Measurements from ENCODE around the gene NDUFAF4. TPM values are rescaled to one million over a fixed set of nuclear protein-coding genes. Genes with fewer than 3 reads are reported as not detected.

The NDUFAF4 gene
- total and polyA plus RNA-seq, 4 donors, result 13.4 to 32.0 (median 21.1) TPM

- H3K4me3 ChIP-seq (ENCODE audit: low read length in 2 of 2), result no peak overlapping the region
- H3K27me3 ChIP-seq (ENCODE audit: control insufficient read depth in 1 of 2, insufficient read depth in 2 of 2, low read length in 1 of 2), result no peaks in the 10 kb centered on the region
- no peak for DNase-seq
- intact Hi-C loops (cut with DNase I), result no loop called here
- H3K4me1 ChIP-seq (ENCODE audit: control insufficient read depth in 1 of 2, insufficient read depth in 2 of 2, low read length in 2 of 2), result no peaks in the 10 kb centered on the region
- ATAC-seq (ENCODE audit: low FRiP score), result no peak
- H3K36me3 ChIP-seq (ENCODE audit: control insufficient read depth in 1 of 2, insufficient read depth in 2 of 2, low read length in 1 of 2), result no peaks in the 10 kb centered on the region
- WGBS, 2 donors, result 73 to 75% methylated on average over 3 of the region's 3 CpGs
- H3K27ac ChIP-seq (ENCODE audit: low read depth in 1 of 2, low read length in 2 of 2), result no peak overlapping the region
- no peaks in the 10 kb centered on the region for H3K9me3 ChIP-seq (ENCODE audit: control insufficient read depth, low read length)
These were observed 13.5 kb upstream of the NDUFAF4 start for GRCh38 chr6:96911171-96911570.

- ATAC-seq (ENCODE audit: low FRiP score) (no peak), DNase-seq (no peak)
- H3K4me3 ChIP-seq (ENCODE audit: low read length in 2 of 2), result no peak overlapping the region
- H3K27ac ChIP-seq (ENCODE audit: low read depth in 1 of 2, low read length in 2 of 2), result no peak overlapping the region
- no peaks in the 10 kb centered on the region for H3K36me3 ChIP-seq (ENCODE audit: control insufficient read depth in 1 of 2, insufficient read depth in 2 of 2, low read length in 1 of 2)
- 80 to 96% methylated on average over 2 of the region's 2 CpGs for WGBS, 2 donors
- no peaks in the 10 kb centered on the region for H3K9me3 ChIP-seq (ENCODE audit: control insufficient read depth, low read length)
- no peaks in the 10 kb centered on the region for H3K4me1 ChIP-seq (ENCODE audit: control insufficient read depth in 1 of 2, insufficient read depth in 2 of 2, low read length in 2 of 2)
- intact Hi-C loops (cut with DNase I), result no loop called here
- no peaks in the 10 kb centered on the region for H3K27me3 ChIP-seq (ENCODE audit: control insufficient read depth in 1 of 2, insufficient read depth in 2 of 2, low read length in 1 of 2)
These were observed 12.1 kb upstream of the NDUFAF4 start for GRCh38 chr6:96909811-96910210.

GRCh38 chr6:96907498-96907897 is 9.8 kb upstream of the NDUFAF4 start:
- ATAC-seq (ENCODE audit: low FRiP score) (no peak), DNase-seq (no peak)
- intact Hi-C loops (cut with DNase I), result no loop called here
- no peak overlapping the region for H3K27ac ChIP-seq (ENCODE audit: low read depth in 1 of 2, low read length in 2 of 2)
- WGBS, 2 donors, result 73 to 81% methylated on average over 2 of the region's 2 CpGs
- no peaks in the 10 kb centered on the region for H3K27me3 ChIP-seq (ENCODE audit: control insufficient read depth in 1 of 2, insufficient read depth in 2 of 2, low read length in 1 of 2)
- H3K4me1 ChIP-seq (ENCODE audit: control insufficient read depth in 1 of 2, insufficient read depth in 2 of 2, low read length in 2 of 2), result no peaks in the 10 kb centered on the region
- no peaks in the 10 kb centered on the region for H3K36me3 ChIP-seq (ENCODE audit: control insufficient read depth in 1 of 2, insufficient read depth in 2 of 2, low read length in 1 of 2)
- no peaks in the 10 kb centered on the region for H3K9me3 ChIP-seq (ENCODE audit: control insufficient read depth, low read length)
- no peak overlapping the region for H3K4me3 ChIP-seq (ENCODE audit: low read length in 2 of 2)

- peaks cover 0 to under 1% of the 10 kb centered on the region in 2 donors for H3K36me3 ChIP-seq (ENCODE audit: control insufficient read depth in 1 of 2, insufficient read depth in 2 of 2, low read length in 1 of 2)
- DNase-seq (no peak), ATAC-seq (ENCODE audit: low FRiP score) (no peak)
- H3K27ac ChIP-seq (ENCODE audit: low read depth in 1 of 2, low read length in 2 of 2), result no peak overlapping the region
- H3K9me3 ChIP-seq (ENCODE audit: control insufficient read depth, low read length), result no peaks in the 10 kb centered on the region
- intact Hi-C loops (cut with DNase I), result no loop called here
- 90% methylated on average over 2 of the region's 2 CpGs for WGBS, 2 donors
- H3K4me1 ChIP-seq (ENCODE audit: control insufficient read depth in 1 of 2, insufficient read depth in 2 of 2, low read length in 2 of 2), result no peaks in the 10 kb centered on the region
- no peak overlapping the region for H3K4me3 ChIP-seq (ENCODE audit: low read length in 2 of 2)
- no peaks in the 10 kb centered on the region for H3K27me3 ChIP-seq (ENCODE audit: control insufficient read depth in 1 of 2, insufficient read depth in 2 of 2, low read length in 1 of 2)
These were observed 3.2 kb upstream of the NDUFAF4 start for GRCh38 chr6:96900873-96901272.

GRCh38 chr6:96899451-96899998 is 1.8 kb upstream of the NDUFAF4 start:
- no peak for ATAC-seq (ENCODE audit: low FRiP score)
- 84 to 89% methylated on average over 2 of the region's 2 CpGs for WGBS, 2 donors
- Histone ChIP-seq H3K4me1 (ENCODE audit: control insufficient read depth in 1 of 2, insufficient read depth in 2 of 2, low read length in 2 of 2) (no peaks in the 10 kb centered on the region), H3K4me3 (ENCODE audit: low read length in 2 of 2) (no peak overlapping the region), H3K27me3 (ENCODE audit: control insufficient read depth in 1 of 2, insufficient read depth in 2 of 2, low read length in 1 of 2) (no peaks in the 10 kb centered on the region), H3K9me3 (ENCODE audit: control insufficient read depth, low read length) (no peaks in the 10 kb centered on the region), H3K27ac (ENCODE audit: low read depth in 1 of 2, low read length in 2 of 2) (peak overlapping the region in 1 of 2 donors; percentile 28), H3K36me3 (ENCODE audit: control insufficient read depth in 1 of 2, insufficient read depth in 2 of 2, low read length in 1 of 2) (peaks cover 0 to 1% of the 10 kb centered on the region in 2 donors)
- DNase-seq, result no peak
- intact Hi-C loops (cut with DNase I), result loop anchor here (2.0 to 5.0 kb wide), 6 partner anchors 62 to 383 kb away; partner anchors contain the start of genes GPR63 (in 1 of the 2), MMS22L (in 1 of the 2) and UFL1 (in 1 of the 2)

- peak; percentile 59 for ATAC-seq (ENCODE audit: low FRiP score)
- H3K4me1 ChIP-seq (ENCODE audit: control insufficient read depth in 1 of 2, insufficient read depth in 2 of 2, low read length in 2 of 2), result no peaks in the 10 kb centered on the region
- no peaks in the 10 kb centered on the region for H3K9me3 ChIP-seq (ENCODE audit: control insufficient read depth, low read length)
- no peaks in the 10 kb centered on the region for H3K27me3 ChIP-seq (ENCODE audit: control insufficient read depth in 1 of 2, insufficient read depth in 2 of 2, low read length in 1 of 2)
- no peak overlapping the region for H3K27ac ChIP-seq (ENCODE audit: low read depth in 1 of 2, low read length in 2 of 2)
- 9 to 10% methylated on average over 3 of the region's 3 CpGs for WGBS, 2 donors
- H3K4me3 ChIP-seq (ENCODE audit: low read length in 2 of 2), result no peak overlapping the region
- intact Hi-C loops (cut with DNase I), result loop anchor here (2.0 to 5.0 kb wide), 6 partner anchors 62 to 383 kb away; partner anchors contain the start of genes GPR63 (in 1 of the 2), MMS22L (in 1 of the 2) and UFL1 (in 1 of the 2)
- DNase-seq, result no peak
- H3K36me3 ChIP-seq (ENCODE audit: control insufficient read depth in 1 of 2, insufficient read depth in 2 of 2, low read length in 1 of 2), result peaks cover 0 to 4% of the 10 kb centered on the region in 2 donors
These were observed 1.3 kb upstream of the NDUFAF4 start for GRCh38 chr6:96899019-96899418.

- Histone ChIP-seq H3K27me3 (ENCODE audit: control insufficient read depth in 1 of 2, insufficient read depth in 2 of 2, low read length in 1 of 2) (no peaks in the 10 kb centered on the region), H3K4me3 (ENCODE audit: low read length in 2 of 2) (peak overlapping the region; percentile 75 to 88), H3K36me3 (ENCODE audit: control insufficient read depth in 1 of 2, insufficient read depth in 2 of 2, low read length in 1 of 2) (peaks cover 0 to 4% of the 10 kb centered on the region in 2 donors), H3K9me3 (ENCODE audit: control insufficient read depth, low read length) (no peaks in the 10 kb centered on the region), H3K27ac (ENCODE audit: low read depth in 1 of 2, low read length in 2 of 2) (peak overlapping the region; percentile 89 to 90), H3K4me1 (ENCODE audit: control insufficient read depth in 1 of 2, insufficient read depth in 2 of 2, low read length in 2 of 2) (no peaks in the 10 kb centered on the region)
- DNase-seq (no peak), ATAC-seq (ENCODE audit: low FRiP score) (peak; percentile 49)
- 0 to 1% methylated on average over 10 of the region's 10 CpGs for WGBS, 2 donors
- intact Hi-C loops (cut with DNase I), result loop anchor here (2.0 to 5.0 kb wide), 6 partner anchors 61 to 384 kb away; partner anchors contain the start of genes GPR63 (in 1 of the 2), MMS22L (in 1 of the 2) and UFL1 (in 1 of the 2)
These were observed 655 bp upstream of the NDUFAF4 start for GRCh38 chr6:96898241-96898851.

DNA sequence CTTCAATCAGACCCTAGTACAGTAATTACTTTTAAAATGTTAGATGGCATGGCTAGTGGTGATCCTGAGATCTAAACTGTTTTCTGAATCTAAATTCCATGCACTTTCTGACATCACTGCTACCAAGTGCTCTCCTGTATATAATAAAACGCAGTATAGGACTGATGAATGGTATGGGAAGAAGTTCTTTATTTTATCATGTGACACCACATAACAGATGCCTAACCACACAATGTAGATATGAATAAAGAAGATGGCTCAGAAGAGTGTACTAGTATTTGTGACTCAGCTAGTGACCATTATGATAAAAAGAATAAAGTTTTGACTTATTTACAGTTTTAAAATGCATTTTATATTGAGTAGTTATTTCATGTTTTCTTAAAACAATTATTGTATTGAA is 8.5 kb downstream of the NDUFAF4 start:
- 0 to 45% methylated on average over 1 of the region's 1 CpG for WGBS, 2 donors

DNA sequence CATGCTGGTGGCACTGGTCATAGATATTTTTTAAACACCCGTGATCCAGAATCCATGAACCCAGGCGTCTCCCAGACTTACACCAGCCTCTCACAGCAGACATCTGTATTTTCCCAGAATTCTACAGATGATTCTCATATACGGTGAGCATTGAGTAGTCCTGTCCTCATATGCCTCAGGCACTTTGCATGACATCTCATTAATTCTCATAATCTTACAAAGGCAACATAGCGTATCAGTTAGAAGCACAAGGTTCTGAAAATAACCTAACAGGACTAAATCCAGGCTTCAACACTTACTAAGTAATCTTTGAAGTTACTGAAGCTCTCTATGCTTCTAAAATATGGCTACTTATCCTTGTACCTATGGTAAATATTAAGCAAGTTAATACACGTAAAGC is 8.9 kb downstream of the NDUFAF4 start:
- no peaks in the 10 kb centered on the region for H3K4me1 ChIP-seq (ENCODE audit: control insufficient read depth in 1 of 2, insufficient read depth in 2 of 2, low read length in 2 of 2)
- H3K27ac ChIP-seq (ENCODE audit: low read depth in 1 of 2, low read length in 2 of 2), result no peak overlapping the region
- H3K4me3 ChIP-seq (ENCODE audit: low read length in 2 of 2), result no peak overlapping the region
- DNase-seq (no peak), ATAC-seq (ENCODE audit: low FRiP score) (no peak)
- H3K36me3 ChIP-seq (ENCODE audit: control insufficient read depth in 1 of 2, insufficient read depth in 2 of 2, low read length in 1 of 2), result peaks cover 0 to 6% of the 10 kb centered on the region in 2 donors
- intact Hi-C loops (cut with DNase I), result no loop called here
- H3K27me3 ChIP-seq (ENCODE audit: control insufficient read depth in 1 of 2, insufficient read depth in 2 of 2, low read length in 1 of 2), result no peaks in the 10 kb centered on the region
- H3K9me3 ChIP-seq (ENCODE audit: control insufficient read depth, low read length), result no peaks in the 10 kb centered on the region
- 71 to 72% methylated on average over 5 of the region's 5 CpGs for WGBS, 2 donors

More for the DNA sequence above, 8.5 kb downstream of the NDUFAF4 start:
- H3K4me1 ChIP-seq (ENCODE audit: control insufficient read depth in 1 of 2, insufficient read depth in 2 of 2, low read length in 2 of 2), result no peaks in the 10 kb centered on the region
- intact Hi-C loops (cut with DNase I), result no loop called here
- no peak for DNase-seq
- no peak overlapping the region for H3K27ac ChIP-seq (ENCODE audit: low read depth in 1 of 2, low read length in 2 of 2)
- H3K27me3 ChIP-seq (ENCODE audit: control insufficient read depth in 1 of 2, insufficient read depth in 2 of 2, low read length in 1 of 2), result no peaks in the 10 kb centered on the region
- no peak overlapping the region for H3K4me3 ChIP-seq (ENCODE audit: low read length in 2 of 2)
- no peak for ATAC-seq (ENCODE audit: low FRiP score)
- H3K9me3 ChIP-seq (ENCODE audit: control insufficient read depth, low read length), result no peaks in the 10 kb centered on the region
- H3K36me3 ChIP-seq (ENCODE audit: control insufficient read depth in 1 of 2, insufficient read depth in 2 of 2, low read length in 1 of 2), result peaks cover 1 to 6% of the 10 kb centered on the region in 2 donors
